ENCODE results near the gene GPR160. TPM values are rescaled to one million over a fixed set of nuclear protein-coding genes. Genes with fewer than 3 reads are reported as not detected.

GPR160 gene
- total RNA-seq, 1 donor from 2014 or later: 2.6 TPM

- no peak for DNase-seq (ENCODE audit: low read depth, low spot score)
These were observed 26.3 kb downstream of the GPR160 start for GRCh38 chr3:170064108-170064507.

- DNase-seq (ENCODE audit: low read depth, low spot score): no peak
These were observed 37.8 kb downstream of the GPR160 start for GRCh38 chr3:170075441-170076091.

DNA sequence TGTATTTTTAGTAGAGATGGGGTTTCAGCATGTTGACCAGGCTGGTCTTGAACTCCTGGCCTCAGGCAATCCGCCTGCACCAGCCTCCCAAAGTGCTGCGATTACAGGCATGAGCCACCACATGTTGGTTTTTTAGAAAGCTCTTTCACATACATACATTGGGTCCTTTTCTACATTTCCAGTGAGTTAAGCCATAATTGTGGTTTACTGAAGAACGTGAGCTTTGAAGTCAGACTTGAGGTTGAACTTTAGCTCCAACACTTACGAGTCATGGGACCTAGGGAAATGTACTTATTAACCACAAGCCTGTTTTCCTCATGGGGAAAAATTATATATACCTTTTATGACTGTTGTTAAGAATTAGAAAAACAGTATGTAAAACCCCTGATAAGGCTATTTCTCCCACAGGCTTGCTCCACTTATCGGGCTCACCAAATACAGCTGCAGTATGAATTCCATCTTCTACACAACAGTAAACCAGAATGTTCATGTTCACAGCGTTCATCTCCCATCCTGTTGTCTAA lies 39.0 kb downstream of the GPR160 start:
- no peak for DNase-seq (ENCODE audit: low read depth, low spot score)

DNA sequence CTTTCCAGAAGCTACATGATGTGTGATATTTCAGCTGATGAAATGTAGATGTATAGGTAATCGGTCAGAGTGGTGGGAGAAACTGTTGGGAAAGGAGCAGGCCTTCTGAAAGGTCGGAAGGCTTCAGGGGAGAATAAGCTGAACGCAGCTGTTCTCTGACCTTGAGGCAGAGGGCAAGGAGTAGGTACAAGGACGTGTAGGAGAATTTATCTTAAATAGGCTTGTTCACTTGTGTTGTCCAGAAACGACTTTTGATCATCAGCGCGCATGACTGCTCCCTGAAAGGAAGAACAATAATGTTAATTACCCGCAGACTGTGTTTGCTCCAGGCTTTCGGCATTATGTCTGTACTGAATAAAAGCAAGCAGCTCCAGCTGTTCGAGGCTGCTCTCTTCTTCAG lies 39.6 kb downstream of the GPR160 start:
- DNase-seq (ENCODE audit: low read depth, low spot score): no peak

- no peak for DNase-seq (ENCODE audit: low read depth, low spot score)
These were observed 41.0 kb downstream of the GPR160 start for GRCh38 chr3:170078620-170079281.

- no peak for DNase-seq (ENCODE audit: low read depth, low spot score)
These were observed 41.9 kb downstream of the GPR160 start for GRCh38 chr3:170079536-170080165.

- DNase-seq (ENCODE audit: low read depth, low spot score): no peak
These were observed 42.8 kb downstream of the GPR160 start for GRCh38 chr3:170080605-170081004.

- DNase-seq (ENCODE audit: low read depth, low spot score): no peak
These were observed 43.4 kb downstream of the GPR160 start for GRCh38 chr3:170081079-170081741.

DNA sequence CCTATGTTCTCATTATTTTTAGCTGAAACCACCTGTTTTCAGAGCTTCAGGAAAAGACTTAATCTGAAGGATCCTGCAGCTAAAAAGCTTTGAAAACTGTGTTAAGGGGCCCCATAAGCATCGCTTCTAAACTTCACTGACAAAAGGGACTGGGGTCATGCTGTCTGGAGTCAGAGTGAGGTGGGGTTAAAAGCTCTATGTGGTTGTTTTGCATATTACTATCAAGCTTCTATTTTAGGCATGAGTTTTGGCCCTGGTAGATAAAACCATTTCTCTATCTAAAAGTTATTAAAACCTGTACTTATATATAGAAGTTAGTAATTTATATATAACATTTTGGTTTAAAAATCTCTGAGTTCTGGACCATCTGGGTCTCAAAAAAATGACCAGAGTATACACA lies 45.5 kb downstream of the GPR160 start:
- no peak for DNase-seq (ENCODE audit: low read depth, low spot score)

DNA sequence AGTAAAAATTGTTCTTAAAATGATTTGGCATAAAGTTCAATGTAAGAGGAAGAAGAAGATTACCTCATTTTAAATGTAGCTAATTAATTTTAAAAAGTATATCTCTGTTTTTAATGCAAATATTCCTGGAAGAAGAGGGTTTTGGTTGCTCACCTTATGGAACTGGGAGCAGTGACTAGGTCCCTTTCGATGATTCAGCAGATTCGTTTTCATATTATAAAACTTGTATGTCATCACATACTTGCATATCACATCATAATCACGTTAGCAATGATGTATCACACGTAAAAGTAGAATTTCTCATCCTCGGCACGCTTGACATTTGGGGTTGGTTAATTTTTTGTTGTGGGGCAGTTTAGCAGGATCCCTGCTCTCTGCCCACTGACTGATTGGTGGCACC lies 47.6 kb downstream of the GPR160 start:
- no peak for DNase-seq (ENCODE audit: low read depth, low spot score)

DNA sequence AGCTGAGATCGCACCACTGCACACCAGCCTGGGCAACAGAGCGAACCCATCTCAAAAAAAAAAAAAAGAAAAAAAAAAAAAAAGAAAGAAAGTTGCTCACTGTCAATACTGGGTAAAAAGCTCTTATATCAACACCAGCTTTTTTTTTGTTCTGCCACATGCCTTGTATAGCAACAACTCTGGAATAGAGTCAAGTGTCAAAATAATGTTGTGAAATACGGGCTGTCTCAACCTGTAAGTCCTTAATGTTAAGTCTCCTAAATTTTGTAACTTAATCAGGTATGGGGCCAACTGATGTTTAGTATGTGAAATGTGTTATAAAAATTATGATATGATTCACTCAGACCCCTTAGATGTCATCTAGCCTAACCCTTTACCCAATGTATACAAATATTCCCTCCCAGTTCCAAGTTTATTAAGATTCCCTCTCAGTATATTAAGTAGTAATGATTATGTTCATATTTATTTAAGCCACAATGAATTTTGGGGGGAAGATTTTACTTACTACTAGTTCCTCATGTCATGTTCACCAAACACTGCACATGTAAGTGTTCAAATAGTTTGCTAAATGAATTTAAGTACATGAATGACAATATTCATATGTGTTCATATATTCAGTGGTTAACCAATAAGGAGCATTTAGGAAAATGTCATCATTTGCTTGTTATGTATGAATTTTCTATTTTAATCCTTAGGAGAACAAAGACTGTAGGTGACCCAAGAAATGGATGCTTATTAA lies 52.2 kb downstream of the GPR160 start:
- no peak for DNase-seq (ENCODE audit: low read depth, low spot score)

GRCh38 chr3:170090601-170090981 lies 52.8 kb downstream of the GPR160 start:
- no peak for DNase-seq (ENCODE audit: low read depth, low spot score)

DNA sequence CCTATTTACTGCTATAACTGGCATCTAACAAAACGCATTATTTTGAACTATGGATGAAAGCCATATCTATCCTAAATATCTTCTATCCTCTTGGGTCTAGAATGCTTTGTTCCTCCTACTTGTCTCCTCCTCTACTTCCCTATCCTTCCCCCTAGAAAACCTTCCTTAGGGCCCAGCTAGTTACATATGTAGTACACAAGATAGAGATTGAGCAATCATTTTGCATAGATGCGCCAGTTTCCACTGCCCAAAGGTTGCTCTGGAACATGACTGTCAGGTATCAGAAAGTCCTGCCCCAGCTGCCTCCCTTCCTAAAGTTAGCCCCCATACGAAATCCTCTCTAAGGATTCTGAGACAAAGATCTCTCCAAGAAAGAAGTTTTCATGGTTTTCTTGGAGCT lies 55.1 kb downstream of the GPR160 start:
- DNase-seq (ENCODE audit: low read depth, low spot score): no peak

GRCh38 chr3:170095771-170096170 lies 58.0 kb downstream of the GPR160 start:
- no peak for DNase-seq (ENCODE audit: low read depth, low spot score)

DNA sequence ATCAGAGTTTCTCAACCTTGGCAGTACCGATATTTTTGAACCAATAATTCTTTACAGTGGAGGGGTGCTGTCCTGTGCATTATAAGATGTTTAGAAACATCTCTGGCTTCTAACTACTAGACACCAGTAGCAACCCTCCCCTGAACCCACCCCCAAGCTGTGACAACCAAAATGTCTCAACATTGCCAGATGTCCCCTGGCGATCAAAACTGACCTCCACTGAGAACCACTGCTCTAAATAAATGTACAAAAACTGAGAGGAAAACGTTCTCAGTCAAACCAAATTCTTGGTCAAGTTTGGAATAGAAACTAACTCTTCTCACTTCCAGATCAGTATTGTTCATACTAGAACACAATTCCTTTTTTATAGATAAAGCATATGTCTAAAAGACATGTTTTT lies 58.5 kb downstream of the GPR160 start:
- DNase-seq (ENCODE audit: low read depth, low spot score): no peak

DNA sequence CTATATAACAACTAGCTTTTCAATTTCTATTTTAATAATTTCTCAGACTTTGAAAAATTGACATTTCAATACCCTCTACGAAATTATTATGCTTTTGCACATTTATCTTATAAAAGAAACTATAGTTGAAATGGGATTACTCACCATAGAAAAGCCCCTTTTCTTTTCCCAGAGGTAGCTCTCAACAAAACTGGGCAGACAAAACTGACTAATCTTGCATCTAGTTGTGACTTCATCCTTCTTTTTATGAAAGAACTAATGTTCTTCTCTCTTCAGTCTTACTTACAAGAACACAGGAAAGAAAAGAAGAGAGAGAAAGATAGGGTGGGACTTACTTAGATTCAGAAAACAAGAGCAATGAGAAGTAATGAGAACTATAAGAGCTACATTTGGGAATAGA lies 61.0 kb downstream of the GPR160 start:
- no peak for DNase-seq (ENCODE audit: low read depth, low spot score)

- DNase-seq (ENCODE audit: low read depth, low spot score): no peak
These were observed 63.1 kb downstream of the GPR160 start for GRCh38 chr3:170100944-170101343.

GRCh38 chr3:170102431-170102830 lies 64.6 kb downstream of the GPR160 start:
- no peak for DNase-seq (ENCODE audit: low read depth, low spot score)

DNA sequence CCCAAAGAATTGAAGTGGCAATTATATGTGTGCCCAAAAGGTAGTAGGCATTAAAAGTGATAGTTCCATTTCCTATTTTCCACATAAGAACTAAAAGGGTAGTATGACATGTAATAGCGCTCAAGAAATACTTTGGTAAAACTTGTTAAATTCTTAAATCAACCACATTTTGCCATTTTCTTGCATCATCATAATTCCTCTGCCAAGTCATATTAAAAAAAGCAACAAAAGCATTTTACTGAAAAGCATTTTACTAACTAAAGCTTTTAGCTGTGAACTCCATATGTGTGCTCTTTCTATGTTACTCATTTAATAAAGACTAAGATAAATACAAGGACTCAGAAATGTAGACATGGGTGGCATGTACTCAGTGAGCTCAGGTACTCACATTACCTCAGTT lies 70.1 kb downstream of the GPR160 start:
- no peak for DNase-seq (ENCODE audit: low read depth, low spot score)

DNA sequence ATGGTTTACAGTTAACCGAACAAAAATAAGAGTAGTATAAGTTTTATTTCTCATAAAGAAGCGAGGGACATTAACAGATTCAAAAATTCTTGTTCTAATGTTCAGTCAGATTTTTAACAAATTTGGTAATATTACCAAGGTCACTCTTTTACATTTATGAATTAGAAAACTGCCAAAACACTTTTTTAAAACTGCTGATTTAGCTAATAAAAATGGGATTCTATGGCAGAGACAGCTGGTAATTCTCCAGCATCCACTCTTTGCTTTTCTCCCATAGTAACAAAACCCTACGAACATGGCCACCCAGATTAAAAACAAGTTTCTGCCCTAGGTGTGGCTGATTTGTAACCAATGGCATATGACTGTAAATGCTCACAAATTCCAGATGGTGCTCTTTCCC lies 71.2 kb downstream of the GPR160 start:
- no peak for DNase-seq (ENCODE audit: low read depth, low spot score)

DNA sequence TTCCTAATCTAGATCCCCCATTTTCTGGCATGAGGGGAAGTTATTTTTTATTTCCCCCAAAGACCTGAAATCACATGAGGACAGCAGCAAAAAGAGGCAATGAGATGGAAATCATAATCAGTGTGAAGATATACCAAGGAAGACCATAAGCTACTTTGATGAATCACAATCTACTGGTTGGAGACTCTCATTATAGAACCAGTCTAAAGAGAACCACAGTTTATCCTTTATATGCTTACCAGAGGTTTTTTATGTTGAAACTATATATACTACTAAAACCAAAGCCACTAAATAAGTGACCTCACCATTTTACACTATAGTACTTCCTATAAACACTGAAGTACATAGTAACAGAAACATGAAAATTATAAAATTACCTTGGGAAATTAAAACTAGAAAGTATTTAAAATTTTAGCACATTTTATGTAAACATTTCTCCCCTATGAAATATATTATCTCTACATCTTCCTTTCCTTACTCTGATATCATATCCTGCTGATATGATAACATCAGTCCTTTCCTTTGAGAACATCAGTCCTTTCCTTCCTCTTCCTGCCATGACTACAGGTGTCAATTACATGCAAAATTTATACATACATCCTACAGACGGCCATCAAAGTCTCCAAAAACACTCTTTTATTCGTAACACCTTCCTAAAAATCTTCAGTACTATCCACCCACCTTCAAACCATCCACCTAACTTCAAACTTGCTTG lies 71.9 kb downstream of the GPR160 start:
- DNase-seq (ENCODE audit: low read depth, low spot score): no peak
